Glutamatergic neuron (in vitro differentiated cells): ENCODE data around the gene SLX4IP. TPM values are rescaled to one million over a fixed set of nuclear protein-coding genes. Genes with fewer than 3 reads are reported as not detected.
A peak's percentile ranks its signal among the peaks of the same experiment; 100 is the strongest.

Experiments
- DNase-seq: peaks from one replicate; pipeline ENCODE4 v3.0.0; 2022
- H3K27ac Mint-ChIP-seq: one replicate; pipeline ENCODE4 v1.8.0; 2020; ENCODE audit warnings: mild to moderate bottlenecking, mixed read lengths, inconsistent platforms; ENCODE audit not compliant: unreplicated experiment
- H3K27me3 Mint-ChIP-seq: one replicate; pipeline ENCODE4 v1.8.0; 2020; ENCODE audit warnings: mild to moderate bottlenecking, moderate library complexity, mixed read lengths, inconsistent platforms; ENCODE audit not compliant: unreplicated experiment
- H3K36me3 Mint-ChIP-seq: one replicate; pipeline ENCODE4 v1.8.0; 2020; ENCODE audit warnings: mild to moderate bottlenecking, mixed read lengths, inconsistent platforms; ENCODE audit not compliant: unreplicated experiment
- H3K4me1 Mint-ChIP-seq: one replicate; pipeline ENCODE4 v1.8.0; 2020; ENCODE audit warnings: mild to moderate bottlenecking, low read depth, mixed read lengths, inconsistent platforms; ENCODE audit not compliant: unreplicated experiment
- H3K4me3 Mint-ChIP-seq: one replicate; pipeline ENCODE4 v1.8.0; 2020; ENCODE audit warnings: mild to moderate bottlenecking, mixed read lengths, inconsistent platforms; ENCODE audit not compliant: unreplicated experiment
- H3K9me3 Mint-ChIP-seq: one replicate; pipeline ENCODE4 v1.8.0; 2020; ENCODE audit warnings: mild to moderate bottlenecking, moderate library complexity, mixed read lengths, inconsistent platforms; ENCODE audit not compliant: unreplicated experiment
- total RNA-seq: library from RNA; stranded (reverse); fragmentation: NEBNext Ultra II Directional; extraction: Animal tissue kit (Norgen Biotek cat#: 25700); gene quantifications from one replicate; pipeline ENCODE4 v1.2.1, GENCODE V29; 2021; ENCODE audit not compliant: unreplicated experiment
- TF ChIP-seq, protein P1 (sequence below): fragments of 200-600 bp; sonication (generic); IDR thresholded peaks from one replicate; pipeline ENCODE4 v1.5.0; 2021; ENCODE audit not compliant: partially characterized antibody, unreplicated experiment

Gene SLX4IP
- total RNA-seq, 1 donor from 2014 or later, result 7.9 TPM

DNA sequence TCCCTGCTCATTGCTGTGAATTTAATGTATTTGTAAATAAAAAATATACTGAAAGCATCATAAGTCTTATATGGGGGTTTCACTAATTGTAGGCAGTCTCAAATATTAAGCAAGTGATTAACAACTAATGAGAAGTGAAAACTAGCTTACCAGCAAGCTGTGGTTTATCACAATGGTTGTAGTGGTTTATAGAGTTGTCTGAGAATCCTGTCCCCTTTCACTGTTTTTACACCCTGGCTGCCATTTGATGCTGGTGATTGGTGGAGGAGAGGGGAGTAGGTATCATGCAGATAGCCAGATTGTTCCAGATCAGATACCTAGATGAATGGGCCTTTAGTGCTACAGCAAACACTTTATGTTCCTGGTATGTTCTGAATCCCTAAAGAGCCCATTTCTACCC, 7.1 kb upstream of the SLX4IP start:
- H3K27ac Mint-ChIP-seq, result no peak overlapping the region
- peaks cover 2% of the 10 kb centered on the region for H3K9me3 Mint-ChIP-seq
- peaks cover 1% of the 10 kb centered on the region for H3K27me3 Mint-ChIP-seq
- TF ChIP-seq, protein P1, sequence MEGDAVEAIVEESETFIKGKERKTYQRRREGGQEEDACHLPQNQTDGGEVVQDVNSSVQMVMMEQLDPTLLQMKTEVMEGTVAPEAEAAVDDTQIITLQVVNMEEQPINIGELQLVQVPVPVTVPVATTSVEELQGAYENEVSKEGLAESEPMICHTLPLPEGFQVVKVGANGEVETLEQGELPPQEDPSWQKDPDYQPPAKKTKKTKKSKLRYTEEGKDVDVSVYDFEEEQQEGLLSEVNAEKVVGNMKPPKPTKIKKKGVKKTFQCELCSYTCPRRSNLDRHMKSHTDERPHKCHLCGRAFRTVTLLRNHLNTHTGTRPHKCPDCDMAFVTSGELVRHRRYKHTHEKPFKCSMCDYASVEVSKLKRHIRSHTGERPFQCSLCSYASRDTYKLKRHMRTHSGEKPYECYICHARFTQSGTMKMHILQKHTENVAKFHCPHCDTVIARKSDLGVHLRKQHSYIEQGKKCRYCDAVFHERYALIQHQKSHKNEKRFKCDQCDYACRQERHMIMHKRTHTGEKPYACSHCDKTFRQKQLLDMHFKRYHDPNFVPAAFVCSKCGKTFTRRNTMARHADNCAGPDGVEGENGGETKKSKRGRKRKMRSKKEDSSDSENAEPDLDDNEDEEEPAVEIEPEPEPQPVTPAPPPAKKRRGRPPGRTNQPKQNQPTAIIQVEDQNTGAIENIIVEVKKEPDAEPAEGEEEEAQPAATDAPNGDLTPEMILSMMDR, result no peak
- no peak overlapping the region for H3K4me3 Mint-ChIP-seq
- peaks cover 22% of the 10 kb centered on the region for H3K4me1 Mint-ChIP-seq
- no peak for DNase-seq
- H3K36me3 Mint-ChIP-seq, result no peaks in the 10 kb centered on the region

GRCh38 chr20:10429443-10429981, 5.6 kb upstream of the SLX4IP start:
- Mint-ChIP-seq H3K9me3 (peaks cover 4% of the 10 kb centered on the region), H3K27ac (peak overlapping the region; percentile 23), H3K36me3 (no peaks in the 10 kb centered on the region), H3K4me3 (peak overlapping the region; percentile 20), H3K4me1 (peaks cover 23% of the 10 kb centered on the region), H3K27me3 (peaks cover 3% of the 10 kb centered on the region)
- peak; percentile 33 for DNase-seq
- TF ChIP-seq, protein P1, result no peak

- no peak overlapping the region for H3K4me3 Mint-ChIP-seq
- H3K27me3 Mint-ChIP-seq, result peaks cover 3% of the 10 kb centered on the region
- peaks cover 23% of the 10 kb centered on the region for H3K4me1 Mint-ChIP-seq
- TF ChIP-seq, protein P1, result no peak
- H3K9me3 Mint-ChIP-seq, result peaks cover 4% of the 10 kb centered on the region
- no peaks in the 10 kb centered on the region for H3K36me3 Mint-ChIP-seq
- H3K27ac Mint-ChIP-seq, result no peak overlapping the region
- DNase-seq, result no peak
Measured at GRCh38 chr20:10430000-10430466, 5.1 kb upstream of the SLX4IP start.

DNA sequence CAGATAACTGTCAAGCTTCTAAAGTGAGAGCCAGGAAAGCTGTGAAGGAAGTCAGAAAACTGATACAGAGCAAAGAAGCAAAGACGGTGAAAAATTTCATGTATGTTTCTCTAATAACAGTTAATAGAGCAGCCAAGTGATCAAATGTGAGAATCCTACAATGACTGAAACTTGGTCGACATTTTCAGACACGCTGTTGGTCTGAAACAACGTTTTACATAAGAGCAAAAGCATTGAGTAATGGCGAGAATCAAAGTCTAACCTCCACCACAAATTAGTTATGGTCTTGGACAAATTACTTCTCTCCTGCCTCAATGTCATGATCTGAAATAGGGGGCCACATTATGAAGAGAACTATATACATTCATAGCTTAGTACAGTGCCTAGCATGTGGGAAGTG, 4.4 kb upstream of the SLX4IP start:
- DNase-seq, result no peak
- Mint-ChIP-seq H3K4me3 (no peak overlapping the region), H3K27ac (no peak overlapping the region), H3K36me3 (no peaks in the 10 kb centered on the region), H3K9me3 (peaks cover 4% of the 10 kb centered on the region), H3K4me1 (peaks cover 23% of the 10 kb centered on the region), H3K27me3 (peaks cover 3% of the 10 kb centered on the region)
- TF ChIP-seq, protein P1, result no peak

GRCh38 chr20:10432079-10432478, 3.0 kb upstream of the SLX4IP start:
- Mint-ChIP-seq H3K4me1 (peaks cover 20% of the 10 kb centered on the region), H3K9me3 (peaks cover 4% of the 10 kb centered on the region), H3K36me3 (no peaks in the 10 kb centered on the region), H3K4me3 (peak overlapping the region; percentile 3), H3K27me3 (peaks cover 3% of the 10 kb centered on the region), H3K27ac (peak overlapping the region; percentile 6)
- TF ChIP-seq, protein P1, result no peak
- no peak for DNase-seq
